CD4-positive, alpha-beta T cell treated with Interleukin-17A for 4 hours (primary cell): Measurements from ENCODE around the gene HTR2C.
"Not testable (repeated sequence)": the region's sequence is repeated elsewhere in the genome, so short reads cannot be mapped to it uniquely, and the experiment has no call there.

Source experiments
- DNase-seq: peaks from one replicate; pipeline ENCODE4 v3.0.0-alpha.2; 2020; ENCODE audit warnings: mixed read lengths

HTR2C gene

DNA sequence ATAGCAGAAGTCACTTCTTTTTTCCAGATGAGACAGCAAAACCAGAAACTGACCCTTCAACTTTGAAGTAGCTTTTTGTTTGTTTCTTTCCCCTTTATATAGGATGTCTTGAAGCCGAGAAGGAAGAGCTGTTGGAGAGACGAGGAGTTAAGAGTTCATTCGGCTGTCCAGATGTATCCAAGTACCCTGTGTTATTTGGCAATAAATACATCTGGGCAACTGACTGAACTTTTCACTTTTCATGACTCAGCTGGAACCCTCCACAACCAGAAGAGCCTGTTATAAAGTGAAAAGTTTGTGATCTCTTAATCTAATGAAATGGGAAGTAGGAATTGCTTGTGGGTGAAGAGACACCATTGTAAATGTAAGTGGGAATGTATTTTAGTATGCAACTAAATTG lies 131.2 kb downstream of the HTR2C start:
- DNase-seq: no peak

DNA sequence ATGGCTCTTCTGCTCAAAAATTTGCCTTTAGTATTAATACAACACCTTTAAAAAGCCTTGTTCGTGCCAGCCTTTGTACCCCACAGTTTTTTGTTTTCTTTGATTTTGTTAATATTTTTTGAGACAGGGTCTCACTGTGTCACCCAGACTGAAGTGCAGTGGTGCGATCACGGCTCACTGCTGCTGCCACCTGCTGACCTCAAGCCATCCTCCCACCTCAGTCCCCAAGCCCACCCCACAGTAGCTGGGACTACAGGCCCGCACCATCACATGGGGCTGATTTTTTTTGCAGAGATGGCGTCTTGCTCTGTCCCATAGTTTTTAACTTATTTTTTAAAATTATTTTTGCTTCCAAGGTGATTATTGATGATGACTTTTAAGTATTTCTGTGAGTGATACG lies 134.0 kb downstream of the HTR2C start:
- no peak for DNase-seq

DNA sequence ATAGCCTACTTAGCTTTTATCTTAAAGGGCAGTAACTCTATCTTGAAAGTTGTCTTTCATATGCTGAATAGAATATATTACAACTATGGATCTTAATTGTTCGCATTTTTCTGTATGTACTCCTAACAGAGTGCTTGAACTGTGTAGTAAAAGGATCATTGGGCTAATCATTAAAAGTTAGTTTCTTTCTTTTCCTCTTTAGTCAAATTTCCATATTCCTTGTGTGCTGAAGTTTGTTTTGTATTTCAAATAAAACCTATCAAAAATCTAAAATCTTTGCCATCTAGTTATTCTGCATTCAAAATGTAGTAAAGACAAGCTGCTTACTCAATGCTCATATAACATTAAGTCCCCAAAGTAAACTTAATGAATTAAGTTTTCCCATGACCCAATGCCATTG lies 182.7 kb downstream of the HTR2C start:
- no peak for DNase-seq

DNA sequence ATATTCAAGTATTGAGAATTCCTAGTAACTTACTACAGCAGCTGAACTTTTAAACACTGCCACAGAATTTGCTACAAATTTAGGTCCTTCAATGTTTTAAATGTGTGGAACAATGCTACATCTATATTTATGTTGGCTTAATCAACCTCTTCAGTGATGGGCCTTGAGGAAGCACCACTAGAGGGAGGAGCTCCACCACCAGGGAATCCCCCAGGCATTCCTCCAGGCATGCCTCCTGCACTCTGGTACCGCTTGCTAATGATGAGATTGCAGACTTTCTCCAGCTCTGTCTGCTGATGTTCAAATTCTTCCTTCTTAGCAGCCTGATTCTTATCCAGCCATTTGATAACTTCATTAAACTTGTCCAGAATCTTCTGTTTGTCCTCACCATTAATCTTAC lies 190.8 kb downstream of the HTR2C start:
- DNase-seq: no peak

DNA sequence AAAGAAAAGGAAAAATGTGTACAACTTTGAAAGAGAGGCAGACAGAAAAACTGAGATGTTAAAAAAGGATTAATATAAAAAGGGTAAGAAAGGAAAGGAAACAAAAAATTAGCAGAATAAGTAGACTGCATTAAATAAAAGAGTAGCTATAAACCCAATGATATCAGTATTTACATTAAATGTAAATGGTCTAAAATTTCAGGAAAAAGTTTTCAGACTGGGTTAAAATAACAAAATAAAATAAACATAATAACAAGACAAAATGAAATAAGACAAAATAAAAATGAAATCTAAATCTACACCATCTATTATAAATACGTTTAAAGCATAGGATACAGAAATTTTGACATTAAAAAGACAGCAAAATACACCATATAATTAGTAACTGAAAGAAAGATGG lies 199.0 kb downstream of the HTR2C start:
- DNase-seq: no peak

DNA sequence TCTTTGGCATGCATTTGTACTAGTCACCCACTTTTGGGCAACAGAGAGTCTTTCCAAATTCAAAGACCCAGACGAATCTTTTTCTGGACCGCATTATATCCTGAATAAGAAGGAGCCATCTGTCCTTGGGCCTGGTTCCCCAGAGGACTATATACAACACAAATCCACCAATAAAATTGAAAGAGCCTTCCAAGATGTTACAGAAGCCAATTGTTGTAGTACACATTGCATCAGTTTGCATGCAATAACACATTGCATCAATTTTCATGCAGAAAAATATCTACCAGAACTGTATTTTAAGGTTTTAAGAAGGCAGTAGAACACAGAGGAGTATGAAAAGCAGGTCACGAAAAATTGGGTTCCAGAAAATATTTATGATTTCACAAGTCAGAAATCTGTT lies 203.2 kb downstream of the HTR2C start:
- no peak for DNase-seq

DNA sequence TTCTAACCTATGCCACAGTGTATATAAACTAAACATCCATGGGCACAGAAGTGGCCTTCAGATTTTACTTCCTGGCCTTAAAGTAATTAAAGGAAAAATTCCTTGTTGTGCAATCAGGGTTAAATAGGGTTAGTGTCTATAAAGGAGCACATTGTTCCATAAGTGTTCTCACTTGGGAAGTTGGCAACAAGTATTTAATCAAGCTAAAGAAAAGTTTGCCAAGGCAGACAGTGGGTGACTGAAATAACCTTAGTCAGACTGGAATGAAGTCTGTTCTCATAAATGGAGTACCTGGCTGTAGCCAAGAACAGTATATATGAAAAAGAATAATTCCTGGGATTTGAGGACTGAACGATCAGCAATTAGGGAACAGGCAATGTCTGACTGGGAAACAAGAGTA lies 213.6 kb downstream of the HTR2C start:
- DNase-seq: no peak

DNA sequence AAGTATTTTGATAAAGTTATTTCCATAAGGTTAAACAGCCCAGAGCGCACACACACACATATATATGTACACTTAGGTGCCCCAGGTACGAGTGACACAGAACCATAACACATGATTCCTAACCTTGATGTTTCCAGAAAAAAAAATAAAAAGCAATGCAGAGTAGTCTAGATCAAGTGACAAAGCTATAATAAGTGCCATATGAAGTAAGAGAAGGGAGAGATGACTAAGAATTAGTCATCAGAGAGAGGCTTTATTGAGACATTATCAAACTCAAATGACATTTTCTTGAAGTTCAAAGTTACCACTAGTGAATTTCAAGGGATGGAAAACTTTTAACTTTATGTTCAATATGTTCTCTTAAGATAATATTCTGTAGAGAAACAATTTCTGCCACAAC lies 215.0 kb downstream of the HTR2C start:
- DNase-seq: no peak

DNA sequence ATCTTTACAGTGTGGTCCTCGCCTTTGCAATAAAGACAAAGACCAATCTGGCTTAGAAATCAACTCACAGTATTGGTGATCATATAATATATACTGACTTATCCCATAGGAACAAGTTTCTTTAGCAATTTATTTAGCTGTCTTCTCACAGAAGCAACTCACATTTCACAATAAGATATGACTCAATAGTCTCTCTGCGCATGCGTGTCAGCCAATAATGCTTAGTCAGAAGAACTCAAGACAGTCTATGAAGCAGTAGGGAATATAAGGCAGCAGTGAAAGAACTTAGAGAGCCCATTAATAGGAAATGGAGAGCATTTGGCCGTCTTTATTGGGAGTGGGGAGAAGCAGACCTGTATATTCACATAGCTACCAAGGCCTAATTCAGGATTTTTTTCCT lies 216.8 kb downstream of the HTR2C start:
- no peak for DNase-seq

DNA sequence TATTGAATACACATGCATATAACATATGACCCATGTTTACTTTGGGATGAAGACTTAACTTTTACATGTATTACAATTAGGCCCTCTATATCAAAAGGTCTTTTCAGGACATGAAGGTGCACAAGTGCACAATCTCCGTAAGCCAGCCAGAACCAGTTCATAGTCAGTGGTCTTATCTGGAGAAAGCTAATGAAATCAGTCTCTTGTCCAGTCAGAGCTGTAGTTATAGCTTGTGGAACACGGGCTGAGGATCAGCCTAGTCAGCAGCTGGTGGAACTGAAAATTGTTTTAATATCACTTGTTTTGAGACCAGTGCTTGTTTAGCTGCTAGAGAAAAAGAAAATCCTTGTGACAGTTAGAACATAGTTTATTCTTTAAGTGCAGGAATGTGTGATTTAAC lies 235.6 kb downstream of the HTR2C start:
- no peak for DNase-seq

DNA sequence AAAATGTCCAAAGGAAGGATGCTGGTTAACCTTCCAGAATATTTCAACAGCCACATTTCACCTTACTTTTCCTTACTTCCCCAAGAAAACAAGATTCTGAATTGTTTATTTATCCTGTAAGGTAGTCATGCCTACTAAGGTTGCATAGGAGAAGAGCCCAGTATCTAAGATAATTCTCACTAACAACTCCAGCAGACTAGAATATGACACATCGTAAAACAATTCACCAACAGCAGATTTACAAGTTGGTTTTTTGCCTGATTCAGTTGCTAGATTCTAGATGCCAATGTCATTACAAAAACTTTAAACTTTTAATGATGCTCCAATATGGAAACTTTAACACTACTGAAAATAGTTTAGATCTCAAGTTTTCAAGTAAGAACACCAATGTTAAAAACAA lies 257.2 kb downstream of the HTR2C start:
- no peak for DNase-seq

DNA sequence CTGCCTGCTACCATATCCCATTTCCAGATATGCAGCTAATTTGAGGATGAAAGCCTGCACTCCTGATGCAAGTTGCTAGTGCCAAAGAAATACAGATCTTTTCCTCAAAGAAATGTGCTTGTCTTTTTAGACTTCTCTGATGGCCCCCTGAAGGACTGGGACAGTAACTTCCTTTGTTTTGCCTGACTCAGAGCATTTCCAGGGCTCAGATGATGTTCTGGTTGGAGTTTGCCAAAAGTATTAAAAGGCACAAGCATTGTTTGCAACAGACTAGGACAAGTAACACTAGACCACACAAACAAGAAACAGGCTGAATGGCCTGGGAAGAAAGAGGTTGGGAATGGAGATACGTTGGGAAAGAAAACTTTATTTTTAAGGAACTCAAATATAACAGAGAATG lies 258.3 kb downstream of the HTR2C start:
- no peak for DNase-seq

DNA sequence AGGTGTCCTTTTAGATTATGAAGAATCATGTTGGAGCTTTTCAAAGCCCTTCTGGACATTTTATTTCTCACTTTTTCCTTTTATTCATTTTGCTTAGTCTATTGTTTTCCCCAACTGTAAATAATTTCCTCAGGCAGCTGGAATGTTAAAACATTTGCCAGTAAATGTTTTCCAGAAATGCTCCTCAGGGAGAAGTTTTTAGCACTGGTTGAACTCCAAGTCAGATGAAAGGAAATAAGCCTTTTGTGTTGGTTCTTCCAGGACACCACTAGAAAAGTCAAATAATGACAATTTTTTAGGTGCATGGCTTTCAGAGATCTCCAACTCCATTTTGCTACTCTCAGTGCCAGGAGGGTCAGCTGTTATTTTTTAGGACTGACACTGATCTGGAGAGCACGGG lies 305.6 kb downstream of the HTR2C start:
- no peak for DNase-seq

DNA sequence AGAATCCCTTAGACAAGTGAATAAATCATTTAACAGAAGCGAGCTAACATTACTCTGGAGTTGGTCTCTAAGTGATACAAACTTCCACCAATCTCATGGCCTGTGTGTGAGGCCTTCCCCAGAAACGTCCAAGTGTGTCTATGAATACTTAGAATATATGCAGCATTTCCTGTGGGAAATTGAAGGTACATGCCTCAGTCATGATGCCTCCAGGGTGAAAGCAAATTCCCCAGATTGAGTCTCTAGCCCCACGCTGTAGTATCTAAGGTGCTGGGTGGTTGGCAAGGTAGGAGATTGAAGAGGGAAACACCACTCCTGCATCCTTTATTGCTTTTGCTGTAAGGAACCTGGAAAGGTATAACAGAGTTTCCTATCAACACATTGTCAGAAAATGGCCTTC lies 319.7 kb downstream of the HTR2C start:
- no peak for DNase-seq

DNA sequence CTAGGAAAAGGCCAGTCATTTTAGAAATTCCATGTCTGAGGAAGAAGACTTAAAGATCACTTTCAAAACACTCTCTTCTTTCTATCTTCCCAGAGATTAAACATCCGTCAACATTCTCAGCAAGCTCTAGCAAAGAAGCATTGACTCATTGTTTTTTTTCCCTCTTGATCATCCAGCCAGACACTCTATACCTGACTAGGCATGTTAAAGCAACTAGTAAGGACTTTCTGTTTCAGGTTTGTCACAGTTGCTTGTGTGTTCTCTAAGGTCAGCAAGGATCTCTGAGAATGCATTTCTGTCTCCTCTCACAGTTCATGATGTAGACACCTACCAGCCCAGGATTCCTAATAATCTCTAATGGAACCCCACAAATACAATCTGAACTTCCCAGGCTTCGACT lies 321.4 kb downstream of the HTR2C start:
- no peak for DNase-seq

DNA sequence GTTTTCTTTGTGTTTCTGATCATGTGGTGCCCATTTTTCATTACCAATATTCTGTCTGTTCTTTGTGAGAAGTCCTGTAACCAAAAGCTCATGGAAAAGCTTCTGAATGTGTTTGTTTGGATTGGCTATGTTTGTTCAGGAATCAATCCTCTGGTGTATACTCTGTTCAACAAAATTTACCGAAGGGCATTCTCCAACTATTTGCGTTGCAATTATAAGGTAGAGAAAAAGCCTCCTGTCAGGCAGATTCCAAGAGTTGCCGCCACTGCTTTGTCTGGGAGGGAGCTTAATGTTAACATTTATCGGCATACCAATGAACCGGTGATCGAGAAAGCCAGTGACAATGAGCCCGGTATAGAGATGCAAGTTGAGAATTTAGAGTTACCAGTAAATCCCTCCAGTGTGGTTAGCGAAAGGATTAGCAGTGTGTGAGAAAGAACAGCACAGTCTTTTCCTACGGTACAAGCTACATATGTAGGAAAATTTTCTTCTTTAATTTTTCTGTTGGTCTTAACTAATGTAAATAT lies 323.2 kb downstream of the HTR2C start:
- no peak for DNase-seq

DNA sequence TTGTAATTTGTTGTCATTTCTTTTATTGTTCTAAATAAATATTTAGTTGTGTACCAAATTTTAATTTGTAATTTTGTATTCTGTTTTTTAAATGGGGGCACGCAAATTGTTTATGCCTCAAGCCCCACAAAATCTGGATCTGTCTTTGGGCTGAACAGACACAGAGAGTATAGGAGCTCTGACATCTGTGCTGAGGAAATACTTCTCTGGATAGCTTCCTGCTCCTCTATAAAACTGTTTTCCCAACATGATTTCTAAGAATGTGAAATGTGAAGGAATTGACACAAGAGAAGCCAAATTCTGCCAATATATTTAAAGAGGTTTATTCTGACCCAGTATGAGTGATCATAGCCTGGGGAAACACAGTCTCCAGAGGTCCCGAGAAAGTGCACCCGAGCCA lies 340.5 kb downstream of the HTR2C start:
- DNase-seq: no peak

DNA sequence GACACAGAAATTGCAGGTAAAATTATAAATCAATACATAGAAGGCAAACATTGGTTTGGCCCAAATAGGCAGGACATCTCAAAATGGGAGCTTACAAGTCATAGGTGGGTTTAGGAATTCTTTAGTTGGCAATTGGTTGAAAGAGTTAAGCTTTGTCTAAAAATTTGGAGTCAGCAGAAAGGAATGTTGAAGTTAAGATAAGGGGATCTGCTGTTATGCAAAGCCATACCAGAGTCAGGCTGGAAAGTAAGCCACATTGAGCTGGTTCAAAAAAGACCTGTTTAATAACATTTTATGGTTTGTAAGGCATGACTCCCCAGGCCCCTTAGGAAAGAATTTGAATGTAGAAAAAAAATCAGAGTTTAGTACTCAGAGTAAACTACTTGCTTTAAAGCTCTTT lies 341.0 kb downstream of the HTR2C start:
- DNase-seq: no peak

DNA sequence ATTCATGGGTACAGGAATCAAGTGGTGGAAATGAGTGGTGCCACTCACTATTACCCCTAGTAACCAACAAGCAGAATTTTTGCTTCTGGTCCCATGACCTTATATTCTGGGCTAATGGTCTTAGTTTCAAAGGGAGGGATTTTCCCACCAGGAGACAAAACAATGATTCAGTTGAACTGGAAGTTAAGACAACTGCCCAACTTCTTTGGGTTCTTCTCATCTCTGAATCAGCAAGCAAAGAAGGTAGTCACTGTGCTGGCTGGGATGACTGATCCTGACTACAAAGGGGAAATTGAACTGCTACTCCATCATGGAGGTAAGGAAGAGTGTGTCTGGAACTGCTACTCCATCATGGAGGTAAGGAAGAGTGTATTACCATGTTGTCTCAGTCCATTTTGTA lies 346.3 kb downstream of the HTR2C start:
- no peak for DNase-seq

DNA sequence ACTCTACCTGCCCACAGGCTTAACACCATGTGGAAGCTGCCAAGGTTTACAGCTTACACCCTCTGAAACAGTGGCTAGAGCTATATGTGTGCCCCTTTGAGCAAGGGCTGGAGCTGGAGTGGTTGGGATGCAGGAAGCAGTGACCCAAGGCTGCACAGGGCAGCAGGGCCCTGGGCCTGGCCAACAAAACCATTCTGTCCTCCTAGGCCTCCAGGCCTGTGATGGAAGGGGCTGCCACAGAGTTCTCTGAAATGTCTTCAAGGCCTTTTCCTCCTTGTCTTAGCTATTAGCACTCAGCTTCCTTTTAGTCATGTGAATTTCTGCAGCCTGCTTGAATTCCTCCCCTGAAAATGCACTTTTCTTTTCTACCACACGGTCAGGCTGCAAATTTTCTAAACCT lies 348.7 kb downstream of the HTR2C start:
- no peak for DNase-seq

DNA sequence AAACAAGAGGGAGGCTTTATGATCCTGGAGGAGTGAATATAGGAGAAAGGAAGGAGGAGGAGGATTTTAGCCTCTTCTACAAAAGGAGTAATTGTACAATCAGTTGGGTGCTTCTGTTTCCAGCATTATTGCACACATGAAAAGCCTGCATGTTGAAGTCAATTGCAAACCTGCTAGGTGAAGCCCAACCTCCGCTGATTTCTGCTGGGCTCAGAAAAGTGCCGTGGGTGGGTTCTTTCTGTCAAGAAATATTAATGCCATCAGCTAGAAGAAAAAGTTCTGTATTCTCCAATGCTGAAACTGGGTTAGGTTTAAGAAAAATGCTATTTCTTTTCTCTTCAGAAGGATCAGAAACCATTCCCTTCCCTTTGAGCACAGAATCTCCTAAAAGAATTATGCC lies 349.4 kb downstream of the HTR2C start:
- DNase-seq: not testable (repeated sequence)

DNA sequence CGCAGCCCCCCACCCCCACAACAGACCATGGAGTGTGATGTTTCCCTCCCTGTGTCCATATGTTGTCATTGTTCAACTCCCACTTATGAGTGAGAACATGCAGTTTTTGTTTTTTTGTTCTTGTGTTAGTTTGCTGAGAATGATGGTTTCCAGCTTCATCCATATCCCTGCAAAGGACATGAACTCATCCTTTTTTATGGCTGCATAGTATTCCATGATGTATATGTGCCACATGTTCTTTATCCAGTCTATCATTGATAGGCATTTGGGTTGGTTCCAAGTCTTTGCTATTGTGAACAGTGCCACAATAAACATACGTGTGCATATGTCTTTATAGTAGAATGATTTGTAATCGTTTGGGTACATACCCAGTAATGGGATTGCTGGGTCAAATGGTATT lies 353.2 kb downstream of the HTR2C start:
- not testable (repeated sequence) for DNase-seq

DNA sequence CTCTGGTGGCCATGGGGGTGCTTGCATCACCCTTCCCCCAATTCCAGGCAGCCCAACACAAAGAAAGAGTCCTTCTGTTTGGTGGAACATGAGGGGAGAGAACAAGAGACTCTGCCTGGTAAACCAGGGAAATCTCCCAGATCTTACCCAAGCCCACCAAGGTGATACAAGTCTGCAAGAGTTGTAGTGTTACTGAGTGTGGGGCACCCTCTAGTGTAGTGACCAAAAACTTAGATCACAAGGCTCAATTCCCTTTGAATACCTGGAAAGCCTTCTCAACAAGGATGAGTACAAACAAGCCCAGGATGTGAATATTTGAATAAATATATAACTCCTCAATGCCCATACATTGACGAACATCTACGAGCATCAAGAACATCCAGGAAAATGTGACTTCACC lies 368.8 kb downstream of the HTR2C start:
- DNase-seq: no peak
